HG02610 (cell line): ENCODE measurements around the gene NPTX1.
"Not testable (repeated sequence)": the region's sequence is repeated elsewhere in the genome, so short reads cannot be mapped to it uniquely, and the experiment has no call there.

Experiments used
- ATAC-seq: cut with Tn5 transposase; IDR thresholded peaks from one replicate; pipeline ENCODE4 v1.9.1; 2021; ENCODE audit warnings: mild to moderate bottlenecking, moderate library complexity; ENCODE audit not compliant: unreplicated experiment

The NPTX1 gene

DNA sequence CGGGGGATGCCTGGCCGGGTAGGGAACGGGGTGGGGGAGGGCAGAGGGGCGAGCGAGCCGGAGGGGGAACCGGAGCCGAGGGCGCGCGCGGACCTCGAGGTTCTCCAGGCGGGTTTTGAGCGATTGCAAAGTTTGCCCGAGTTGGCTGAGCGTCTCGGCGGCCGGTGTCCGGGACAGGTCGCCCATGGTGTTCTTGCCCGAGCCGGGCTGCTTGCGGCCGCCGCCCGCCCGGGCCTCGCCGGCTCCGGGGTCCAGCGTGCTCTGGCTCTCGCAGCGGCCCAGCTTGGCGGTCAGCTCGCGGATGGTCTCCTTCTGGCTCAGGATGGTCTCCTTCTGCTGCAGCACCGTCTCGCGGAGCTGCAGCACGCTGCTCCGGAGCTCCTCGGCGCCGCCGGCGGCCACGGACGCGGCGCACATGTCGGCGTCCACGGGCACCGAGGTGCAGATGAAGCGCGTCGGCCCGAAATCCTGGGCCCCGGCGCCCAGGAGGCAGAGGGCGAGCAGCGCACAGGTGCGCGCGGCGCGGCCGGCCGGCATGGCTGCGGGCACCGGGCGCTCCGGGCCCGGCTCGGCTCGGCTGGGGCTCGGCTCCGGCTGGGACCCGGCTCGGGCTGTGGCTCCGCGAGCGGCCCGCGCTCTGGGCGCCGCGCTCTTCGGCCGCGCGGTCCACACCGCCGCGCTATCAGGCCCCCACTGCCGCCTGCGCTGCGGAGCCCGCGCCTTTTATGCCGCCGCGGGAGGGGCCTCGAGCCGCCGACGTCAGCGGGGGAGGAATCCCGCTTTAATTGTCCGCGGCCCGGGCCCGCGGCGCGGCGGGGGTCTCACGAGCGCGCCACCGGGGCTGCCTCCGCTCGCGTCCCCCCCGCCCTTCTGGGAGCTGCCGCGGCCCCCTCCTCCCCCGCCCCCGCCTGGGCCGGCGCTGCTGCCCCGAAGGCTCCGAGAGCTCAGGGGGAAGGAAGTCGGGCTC is at the start of gene NPTX1:
Gene NPTX1 (minus strand): TSS at position 698 of the 967 bp plus-strand sequence. CDS start 161 bp downstream, at position 537.
- ATAC-seq, result no peak

GRCh38 chr17:80523956-80524712 is 47.7 kb upstream of the NPTX1 start:
- no peak for ATAC-seq

- ATAC-seq, result no peak
These were observed 46.8 kb upstream of the NPTX1 start for GRCh38 chr17:80523054-80523744.

GRCh38 chr17:80520810-80521455 is 44.5 kb upstream of the NPTX1 start:
- ATAC-seq, result no peak

- ATAC-seq, result no peak
These were observed 42.8 kb upstream of the NPTX1 start for GRCh38 chr17:80519091-80519781.

GRCh38 chr17:80518392-80518791 is 42.0 kb upstream of the NPTX1 start:
- no peak for ATAC-seq

DNA sequence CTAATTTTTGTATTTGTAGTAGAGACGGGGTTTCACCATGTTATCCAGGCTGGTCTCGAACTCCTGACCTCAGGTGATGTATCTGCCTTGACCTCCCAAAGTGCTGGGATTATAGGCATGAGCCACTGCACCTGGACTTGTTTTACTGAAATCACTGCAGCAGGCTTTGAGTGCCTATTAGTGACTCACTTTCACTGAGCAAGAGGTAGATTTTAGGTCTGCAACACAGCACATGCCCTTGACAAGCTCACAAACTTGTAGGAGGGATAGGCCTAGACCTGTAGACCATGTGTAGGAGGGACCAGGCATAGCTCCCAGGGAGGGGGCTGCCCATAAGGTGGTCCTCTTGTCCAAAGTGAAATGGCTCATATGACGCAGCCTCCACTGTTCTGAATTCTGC is 41.2 kb upstream of the NPTX1 start:
- ATAC-seq, result no peak

- ATAC-seq, result no peak
These were observed 39.9 kb upstream of the NPTX1 start for GRCh38 chr17:80516171-80516932.

DNA sequence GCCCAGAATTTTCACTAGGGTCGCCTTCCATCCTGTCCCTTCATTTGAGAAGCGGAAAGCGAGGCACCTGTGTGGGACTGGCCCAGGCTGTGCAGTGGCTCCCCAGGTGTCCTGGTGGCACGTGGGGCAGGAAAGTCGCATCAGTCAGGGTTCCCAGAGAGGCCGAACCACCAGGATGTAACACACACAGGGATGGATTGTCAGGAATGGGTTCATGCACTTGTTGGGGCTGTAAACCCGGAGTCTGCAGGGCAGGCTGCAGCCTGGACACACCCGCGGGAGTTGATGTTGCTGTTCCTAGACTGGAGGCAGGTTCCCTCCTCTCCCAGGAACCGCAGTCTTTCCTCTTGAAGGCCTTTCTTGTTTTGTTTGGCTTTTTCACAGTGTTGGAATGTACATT is 37.5 kb upstream of the NPTX1 start:
- no peak for ATAC-seq

DNA sequence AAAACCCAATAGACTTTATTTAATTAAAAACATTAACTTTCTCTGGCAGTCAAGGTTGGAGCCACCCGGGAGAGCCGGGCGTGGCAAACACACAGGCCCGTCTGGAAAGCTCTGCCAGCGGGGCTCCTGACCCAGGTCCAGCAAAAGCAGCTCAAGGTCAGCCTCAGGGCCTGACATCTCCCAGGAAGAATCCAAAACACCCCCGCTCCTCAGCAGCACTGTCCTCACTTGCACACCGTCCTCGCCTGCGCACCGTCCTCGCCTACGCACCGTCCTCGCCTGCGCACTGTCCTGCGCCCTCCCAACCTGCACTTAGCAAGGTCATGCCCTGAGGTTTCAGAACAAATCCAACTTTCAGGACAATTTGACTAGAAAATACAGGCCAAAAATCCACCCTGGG is 36.8 kb upstream of the NPTX1 start:
- ATAC-seq, result no peak

DNA sequence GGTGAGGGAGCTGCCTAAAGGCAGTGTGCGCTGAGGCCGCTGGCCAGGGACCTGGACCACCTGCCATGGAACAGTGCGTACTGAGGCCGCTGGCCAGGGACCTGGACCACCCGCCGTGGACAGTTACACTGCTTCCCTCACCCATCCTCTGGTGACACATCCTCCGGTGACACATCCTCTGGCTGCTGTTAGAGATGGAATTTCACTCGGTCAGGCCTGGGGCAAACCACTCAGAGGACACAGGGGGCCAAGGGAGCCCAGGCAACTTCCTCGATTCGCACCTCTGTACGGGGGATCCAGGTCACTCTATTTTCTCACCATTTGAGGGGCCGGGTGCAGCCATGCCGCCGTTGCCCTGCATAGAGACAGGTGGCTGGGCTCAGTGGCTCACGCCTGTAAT is 35.8 kb upstream of the NPTX1 start:
- ATAC-seq, result no peak

GRCh38 chr17:80511222-80512180 is 35.1 kb upstream of the NPTX1 start:
- no peak for ATAC-seq

DNA sequence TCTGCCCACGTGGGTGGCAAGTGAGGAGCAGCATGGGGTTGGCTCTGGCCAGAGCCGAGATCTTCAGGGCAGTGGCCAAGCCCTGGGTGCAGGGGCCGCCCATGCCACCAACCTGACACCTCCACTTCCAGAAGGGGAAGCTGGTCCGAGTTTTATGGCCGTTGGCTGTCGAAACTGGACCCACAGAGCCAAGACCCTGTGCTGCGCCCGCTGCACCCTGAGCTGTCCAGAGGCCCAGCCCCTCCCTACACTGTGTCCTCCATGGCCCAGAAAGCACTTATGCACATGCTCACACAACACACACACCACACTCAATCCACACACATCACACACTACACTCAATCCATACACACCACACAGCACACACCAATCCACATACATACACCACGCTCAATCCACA is 34.4 kb upstream of the NPTX1 start:
- no peak for ATAC-seq

GRCh38 chr17:80510132-80510531 is 33.7 kb upstream of the NPTX1 start:
- ATAC-seq, result no peak

DNA sequence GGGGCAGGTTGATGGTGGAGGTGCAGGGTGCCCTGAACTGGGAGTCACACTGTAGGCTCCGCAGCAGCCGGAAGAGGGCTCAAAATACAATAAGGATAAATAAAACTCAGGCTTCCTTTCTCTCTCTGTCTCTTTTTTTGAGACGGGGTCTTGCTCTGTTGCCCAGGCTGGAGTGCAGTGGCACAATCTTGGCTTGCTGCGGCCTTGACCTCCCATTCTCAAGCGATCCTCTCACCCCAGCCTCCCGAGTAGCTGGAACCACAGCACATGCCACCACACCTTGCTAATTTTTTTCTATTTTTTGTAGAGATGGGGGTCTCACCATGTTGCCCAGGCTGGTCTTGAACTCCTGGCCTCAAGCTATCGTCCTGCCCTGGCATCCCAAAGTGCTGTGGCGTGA is 32.9 kb upstream of the NPTX1 start:
- no peak for ATAC-seq

GRCh38 chr17:80507965-80508364 is 31.6 kb upstream of the NPTX1 start:
- no peak for ATAC-seq

GRCh38 chr17:80507177-80507576 is 30.8 kb upstream of the NPTX1 start:
- not testable (repeated sequence) for ATAC-seq

DNA sequence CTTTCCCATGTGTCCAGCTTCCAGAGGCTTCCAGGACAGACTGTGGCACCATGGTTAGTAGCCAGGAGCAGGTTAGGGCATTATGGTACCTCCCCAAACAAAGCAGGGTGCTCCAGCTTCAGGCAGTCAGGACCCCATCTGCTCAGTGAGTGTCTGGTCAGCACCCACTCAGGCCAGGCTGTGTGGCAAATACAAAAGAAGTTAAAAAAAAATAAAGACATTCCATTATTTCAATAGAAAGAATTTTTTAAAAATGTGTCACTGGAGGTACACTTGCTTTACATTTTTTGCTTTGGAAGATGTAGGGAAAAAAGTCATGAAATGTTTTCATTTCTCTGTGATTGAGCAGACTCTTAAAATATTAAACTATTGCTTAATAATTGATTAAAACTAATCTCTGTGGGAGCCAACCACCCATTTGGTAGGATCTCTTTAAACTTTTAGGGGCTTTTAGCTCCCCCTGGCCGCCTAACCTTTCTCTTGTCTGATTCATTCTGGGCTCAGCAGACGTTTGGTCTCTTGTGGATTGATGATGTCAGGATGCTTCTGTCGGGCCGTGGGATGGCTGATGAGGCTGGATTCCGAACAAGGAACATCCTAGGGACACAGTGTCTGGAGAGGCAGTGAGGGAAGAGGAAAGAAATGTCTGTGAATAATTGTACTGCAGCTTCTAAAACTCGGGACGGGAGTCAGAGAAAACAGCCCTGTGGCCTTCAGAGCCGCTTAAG is 28.4 kb upstream of the NPTX1 start:
- no peak for ATAC-seq
